A549 (cell line): ENCODE measurements around the gene F13B.

Experiments
- CTCF ChIP-seq: fragments of >200 bp; sonication (Bioruptor Twin); formaldehyde crosslinking; IDR thresholded peaks from 3 replicates; pipeline ENCODE4 v1.5.1; 2016
- KDM1A ChIP-seq: fragments of 200-600 bp; sonication (generic); IDR thresholded peaks from 2 replicates; pipeline ENCODE4 v1.6.1; 2016; ENCODE audit warnings: low read depth, mild to moderate bottlenecking
- RAD21 ChIP-seq, 2 experiments: fragments of >200 bp in 1 of 2; sonication (Bioruptor Twin) in 1 of 2; formaldehyde crosslinking in 1 of 2; IDR thresholded peaks in 1 of 2; conservative IDR thresholded peaks in 1 of 2; 2 replicates in 1 of 2; 3 replicates in 1 of 2; pipeline ENCODE4 v1.6.1; 2012 to 2018; ENCODE audit warnings: inconsistent platforms in 1 of 2

GRCh38 chr1:197011614-197012013 lies 55.4 kb downstream of the F13B start:
- no peak for TF ChIP-seq KDM1A
- no peak for TF ChIP-seq CTCF
- TF ChIP-seq RAD21 (conservative IDR thresholded peaks at IDR 0.05 in 1 of 2, IDR thresholded peaks at IDR 0.05 in 1 of 2) = no peak
